Activated CD8-positive, alpha-beta memory T cell treated with anti-CD3 and anti-CD28 coated beads for 36 hours (primary cell): ENCODE results near the gene NRBF2. TPM values are rescaled to one million over a fixed set of nuclear protein-coding genes. Genes with fewer than 3 reads are reported as not detected.

Experiments
- CTCF ChIA-PET: fragments of 350-600 bp; sonication (Branson Sonifier 250); formaldehyde crosslinking; loops from one replicate; lab custom pipeline; 2021; ENCODE audit warnings: antibody characterized with exemption; lab: Charles Lee
- POLR2A ChIA-PET: fragments of 350-600 bp; sonication (Branson Sonifier 250); formaldehyde crosslinking; loops from one replicate; lab custom pipeline; 2021; ENCODE audit warnings: antibody characterized with exemption; lab: Charles Lee
- total RNA-seq, 2 experiments: library from RNA; stranded (reverse); gene quantifications; one replicate each; pipeline ENCODE4 v1.2.3, GENCODE V29; 2021

NRBF2 gene
- total RNA-seq, 2 experiments from 2014 or later, result 25.1 to 29.8 TPM

GRCh38 chr10:63197344-63198092, 64.4 kb downstream of the NRBF2 start:
- CTCF ChIA-PET, result interaction anchor here (0.7 kb wide), 1 partner anchor 508 kb away, joined by 3 read pairs; no protein-coding TSS in a partner anchor
- POLR2A ChIA-PET, result interaction anchor here (0.7 kb wide), 1 partner anchor 324 kb away, joined by 3 read pairs; no protein-coding TSS in a partner anchor

DNA sequence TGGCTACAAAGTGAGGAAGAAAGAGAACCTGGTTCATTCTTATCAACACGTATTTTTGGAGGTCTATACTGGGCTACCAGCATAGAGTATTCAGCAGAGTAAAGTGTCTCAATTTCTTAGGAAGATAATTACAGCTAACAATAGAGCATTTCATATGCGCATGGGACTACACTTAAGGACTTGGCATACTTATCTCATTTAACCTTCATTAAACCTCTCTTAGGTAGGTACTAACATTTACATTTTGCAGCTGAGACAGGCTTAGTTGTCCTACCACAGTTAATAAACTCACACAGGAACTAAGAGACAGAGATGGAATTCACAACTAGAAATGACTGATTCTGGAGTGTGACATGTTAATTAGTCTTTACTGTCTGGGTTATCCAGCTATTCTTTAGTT, 66.6 kb downstream of the NRBF2 start:
- CTCF ChIA-PET, result no interaction called here
- POLR2A ChIA-PET, result no interaction called here

DNA sequence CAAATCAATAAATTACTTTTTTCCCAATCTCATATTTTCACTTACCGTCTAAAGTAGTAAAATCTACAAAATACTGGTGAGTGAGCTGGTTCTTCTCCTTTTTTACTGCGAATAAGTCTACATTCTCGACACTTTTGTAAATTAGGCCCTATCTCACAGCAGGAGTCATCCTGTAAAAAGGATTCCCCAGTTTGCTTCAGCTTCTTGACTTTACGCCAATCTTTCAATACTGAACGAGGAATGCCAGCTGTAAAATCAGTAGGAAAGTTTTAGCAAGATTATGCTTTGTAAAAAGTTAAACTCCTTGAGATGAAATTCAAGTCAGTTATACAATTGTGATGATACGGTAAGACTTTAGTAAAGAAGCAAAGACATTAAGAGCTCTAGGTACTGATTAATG, 67.3 kb downstream of the NRBF2 start:
- POLR2A ChIA-PET, result no interaction called here
- CTCF ChIA-PET, result no interaction called here

DNA sequence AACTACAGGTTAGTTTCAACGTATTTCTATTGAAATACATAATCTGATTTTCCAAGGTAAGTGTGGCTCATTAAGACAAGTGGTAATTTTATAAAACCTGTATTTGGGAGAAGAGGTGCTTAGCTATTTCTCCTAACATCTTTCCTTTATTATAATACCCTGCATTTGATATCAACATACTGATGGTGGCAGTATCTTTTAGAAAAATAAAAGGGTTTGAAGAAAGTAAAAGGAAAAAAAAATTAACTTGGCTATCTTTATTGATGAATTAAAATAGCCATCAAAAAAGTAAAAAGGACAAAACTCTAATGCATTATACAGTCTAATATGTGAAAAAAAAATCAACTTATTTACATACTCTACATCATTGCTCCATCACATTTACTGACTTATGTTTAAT, 68.0 kb downstream of the NRBF2 start:
- ChIA-PET CTCF (interaction anchor here (0.8 kb wide), 1 partner anchor 46 kb away, joined by 3 read pairs; no protein-coding TSS in a partner anchor), POLR2A (no interaction called here)
